Lower leg skin (tissue), 3 donors: ENCODE measurements around the gene SOX13.

Experiments used
- CTCF ChIP-seq, 3 donors: fragments of 450-650 bp; IDR thresholded peaks; one replicate each; pipeline ENCODE4 v1.5.1; 2016; ENCODE audit warnings: antibody characterized with exemption in 3 of 3, mild to moderate bottlenecking in 3 of 3, moderate library complexity in 2 of 3
- POLR2A ChIP-seq, 2 donors: fragments of 450-650 bp; IDR thresholded peaks; one replicate each; pipeline ENCODE4 v1.6.1; 2016 to 2017; ENCODE audit warnings: antibody characterized with exemption in 2 of 2, mild to moderate bottlenecking in 1 of 2, moderate library complexity in 1 of 2

DNA sequence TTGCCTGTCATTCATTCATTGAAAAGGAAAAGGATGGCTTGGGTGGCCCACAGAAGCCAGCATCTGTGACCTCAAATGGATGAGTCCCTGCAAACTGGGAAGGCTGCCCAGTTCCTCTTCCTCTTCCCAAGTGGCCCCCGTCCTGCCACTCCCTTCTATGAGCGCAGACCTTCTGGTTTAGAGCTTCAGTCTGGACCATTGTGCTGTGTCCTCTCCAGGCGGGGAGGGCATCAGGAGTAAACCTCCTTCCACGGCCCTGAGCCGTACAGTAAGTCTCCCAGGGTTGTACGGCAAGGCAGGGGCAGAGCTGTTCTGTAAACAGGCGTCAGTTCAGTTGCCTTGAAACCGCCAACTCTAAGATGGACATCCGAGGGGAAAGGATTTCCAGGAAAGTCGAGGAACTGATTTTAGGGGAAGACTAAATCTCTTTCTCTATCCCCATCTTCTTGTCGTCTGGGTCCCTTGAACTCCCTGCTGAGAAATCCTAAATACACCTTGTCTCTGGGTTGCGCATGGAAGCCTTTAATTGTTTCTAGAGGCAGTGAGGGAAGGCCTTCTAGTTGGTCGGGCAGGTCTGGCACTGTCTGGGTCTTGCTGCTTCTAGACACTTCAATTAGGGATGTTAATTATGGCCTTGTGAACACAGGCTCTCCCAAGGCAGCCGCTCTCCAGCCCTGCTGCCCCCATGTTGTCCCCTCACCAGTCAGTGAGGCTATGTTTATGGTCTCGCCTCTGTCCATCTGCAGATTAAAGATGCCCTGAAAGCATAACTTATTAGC lies 22.1 kb downstream of the SOX13 start:
- no peak for TF ChIP-seq CTCF (IDR thresholded peaks at IDR 0.05)
- no peak for TF ChIP-seq POLR2A (IDR thresholded peaks at IDR 0.05)
